Superior temporal gyrus (tissue), 1 donor: Measurements from ENCODE around the gene RAP2A.

Experiments
- DNase-seq: peaks from one replicate; pipeline ENCODE4 v3.0.0-alpha.2; 2016; ENCODE audit errors: extremely low spot score

Gene RAP2A

GRCh38 chr13:97422118-97423054 is 11.6 kb upstream of the RAP2A start:
- DNase-seq, result no peak

GRCh38 chr13:97423300-97424045 is 10.5 kb upstream of the RAP2A start:
- peak; percentile 78 for DNase-seq

- DNase-seq, result no peak
These were observed 8.4 kb upstream of the RAP2A start for GRCh38 chr13:97425590-97425989.

GRCh38 chr13:97426695-97427094 is 7.3 kb upstream of the RAP2A start:
- no peak for DNase-seq

- peak; percentile 88 for DNase-seq
These were observed 4.3 kb upstream of the RAP2A start for GRCh38 chr13:97429681-97430081.

GRCh38 chr13:97430296-97430695 is 3.7 kb upstream of the RAP2A start:
- peak; percentile 67 for DNase-seq

- DNase-seq, result peak; percentile 65
These were observed 2.7 kb upstream of the RAP2A start for GRCh38 chr13:97431171-97431764.

GRCh38 chr13:97432232-97432916 is 1.6 kb upstream of the RAP2A start:
- DNase-seq, result no peak

GRCh38 chr13:97432917-97433726 is 847 bp upstream of the RAP2A start:
- DNase-seq, result peak; percentile 100

- DNase-seq, result peak; percentile 53
These were observed 630 bp downstream of the RAP2A start for GRCh38 chr13:97434397-97435201.

GRCh38 chr13:97435323-97435722 is 1.4 kb downstream of the RAP2A start:
- DNase-seq, result no peak

GRCh38 chr13:97435794-97436193 is 1.8 kb downstream of the RAP2A start:
- DNase-seq, result no peak

GRCh38 chr13:97436845-97437244 is 2.9 kb downstream of the RAP2A start:
- no peak for DNase-seq

- no peak for DNase-seq
These were observed 3.8 kb downstream of the RAP2A start for GRCh38 chr13:97437729-97438128.

GRCh38 chr13:97438856-97439595 is 5.1 kb downstream of the RAP2A start:
- no peak for DNase-seq

GRCh38 chr13:97440598-97441170 is 6.7 kb downstream of the RAP2A start:
- DNase-seq, result no peak

- DNase-seq, result no peak
These were observed 7.4 kb downstream of the RAP2A start for GRCh38 chr13:97441368-97441767.

GRCh38 chr13:97445522-97446187 is 11.7 kb downstream of the RAP2A start:
- DNase-seq, result no peak
